AG09309 (cell line): Measurements from ENCODE around the gene EBPL.

Experiments used
- DNase-seq: peaks from one replicate; pipeline ENCODE4 v3.0.0-alpha.2; 2010; ENCODE audit warnings: low read depth
- H3K4me3 ChIP-seq: 2 replicates; pipeline ENCODE4 v1.5.1; 2011; ENCODE audit warnings: mild to moderate bottlenecking, low read depth, low read length, moderate library complexity; ENCODE audit not compliant: control insufficient read depth
- TF ChIP-seq, protein P1 (sequence below): IDR thresholded peaks from 2 replicates; pipeline ENCODE4 v1.5.1; 2011; ENCODE audit warnings: mild to moderate bottlenecking, low read depth, low read length, inconsistent platforms; ENCODE audit not compliant: insufficient read depth, control insufficient read depth; ENCODE audit errors: missing control alignments

Gene EBPL

DNA sequence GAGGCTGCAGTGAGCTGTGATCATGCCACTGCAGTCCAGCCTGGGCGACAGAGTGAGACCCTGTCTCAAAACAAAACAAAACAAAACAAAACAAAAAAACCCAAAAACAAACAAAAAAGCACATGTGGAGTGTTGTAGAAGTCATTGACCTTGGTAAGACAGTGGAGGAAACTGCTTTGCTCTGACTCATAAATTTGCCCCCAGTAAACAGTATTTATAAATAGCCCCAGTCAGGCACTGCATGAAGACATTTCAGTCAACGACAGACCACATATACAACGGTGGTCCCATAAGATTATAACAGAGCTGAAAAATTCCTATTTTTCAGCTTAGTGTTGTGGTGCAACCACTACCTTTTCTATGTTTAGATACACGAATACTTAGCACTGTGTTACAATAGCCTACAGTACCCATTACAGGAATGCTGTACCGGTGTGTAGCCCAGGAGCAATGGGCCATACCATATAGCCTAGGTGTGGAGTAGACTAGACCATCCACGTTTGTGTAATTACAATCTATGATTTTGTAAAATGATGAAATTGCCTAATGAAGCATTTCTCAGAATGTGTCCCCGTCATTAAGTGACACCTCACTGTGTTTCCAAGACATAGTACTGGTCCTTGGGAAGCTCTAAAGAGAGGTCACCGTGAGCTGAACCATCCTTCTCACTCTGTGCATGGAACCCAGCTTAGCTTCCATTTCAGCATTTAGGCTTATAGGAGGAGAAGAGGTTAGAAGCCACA is 61.9 kb downstream of the EBPL start:
- no peak for DNase-seq
- H3K4me3 ChIP-seq, result no peak overlapping the region
- TF ChIP-seq, protein P1, sequence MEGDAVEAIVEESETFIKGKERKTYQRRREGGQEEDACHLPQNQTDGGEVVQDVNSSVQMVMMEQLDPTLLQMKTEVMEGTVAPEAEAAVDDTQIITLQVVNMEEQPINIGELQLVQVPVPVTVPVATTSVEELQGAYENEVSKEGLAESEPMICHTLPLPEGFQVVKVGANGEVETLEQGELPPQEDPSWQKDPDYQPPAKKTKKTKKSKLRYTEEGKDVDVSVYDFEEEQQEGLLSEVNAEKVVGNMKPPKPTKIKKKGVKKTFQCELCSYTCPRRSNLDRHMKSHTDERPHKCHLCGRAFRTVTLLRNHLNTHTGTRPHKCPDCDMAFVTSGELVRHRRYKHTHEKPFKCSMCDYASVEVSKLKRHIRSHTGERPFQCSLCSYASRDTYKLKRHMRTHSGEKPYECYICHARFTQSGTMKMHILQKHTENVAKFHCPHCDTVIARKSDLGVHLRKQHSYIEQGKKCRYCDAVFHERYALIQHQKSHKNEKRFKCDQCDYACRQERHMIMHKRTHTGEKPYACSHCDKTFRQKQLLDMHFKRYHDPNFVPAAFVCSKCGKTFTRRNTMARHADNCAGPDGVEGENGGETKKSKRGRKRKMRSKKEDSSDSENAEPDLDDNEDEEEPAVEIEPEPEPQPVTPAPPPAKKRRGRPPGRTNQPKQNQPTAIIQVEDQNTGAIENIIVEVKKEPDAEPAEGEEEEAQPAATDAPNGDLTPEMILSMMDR, result no peak

DNA sequence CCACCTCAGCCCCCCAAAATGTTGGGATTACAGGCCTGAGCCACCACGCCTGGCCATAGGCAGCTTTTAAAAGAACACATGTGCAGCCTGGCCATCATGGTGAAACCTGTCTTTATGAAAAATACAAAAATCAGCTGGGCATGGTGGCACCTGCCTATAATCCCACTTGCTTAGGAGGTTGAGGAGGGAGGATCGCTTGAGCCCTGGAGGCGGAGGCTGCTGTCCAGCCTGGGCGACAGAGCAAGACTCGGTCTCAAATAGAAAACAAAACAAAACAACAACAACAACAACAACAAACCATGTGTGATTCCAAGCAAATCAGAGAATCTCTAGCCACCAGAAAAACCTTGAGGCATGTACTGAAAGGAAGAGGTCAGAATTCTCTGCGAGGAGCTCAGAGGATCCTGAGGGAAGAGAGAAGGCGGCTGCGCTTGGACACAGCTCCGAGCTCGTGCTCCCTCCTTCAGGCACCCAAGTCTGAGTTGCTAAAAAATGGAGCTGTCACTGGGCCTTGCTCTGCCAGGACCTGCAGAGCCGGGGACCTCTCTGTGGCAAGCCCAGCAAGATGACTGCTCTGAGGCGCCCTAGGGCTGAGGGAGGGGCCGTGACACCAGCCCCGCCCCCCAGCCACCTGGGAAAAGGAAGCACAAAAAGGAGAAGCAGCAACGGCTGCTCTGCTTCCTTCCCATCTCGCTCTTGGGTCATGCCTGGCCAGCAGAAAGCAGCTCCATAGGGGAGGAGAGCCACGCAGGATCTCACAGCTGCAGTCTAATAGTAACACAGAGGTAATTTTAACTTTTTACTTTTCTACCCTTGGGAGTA is 63.2 kb downstream of the EBPL start, which contains the start of gene ARL11:
Gene ARL11, plus strand, starts transcription at position 677 of the 822 bp plus-strand sequence. CDS start 1,941 bp downstream, outside the sequence.
- no peak within 1 kb of the TSS for H3K4me3 ChIP-seq
- DNase-seq, result no peak
- TF ChIP-seq, protein P1, result no peak

DNA sequence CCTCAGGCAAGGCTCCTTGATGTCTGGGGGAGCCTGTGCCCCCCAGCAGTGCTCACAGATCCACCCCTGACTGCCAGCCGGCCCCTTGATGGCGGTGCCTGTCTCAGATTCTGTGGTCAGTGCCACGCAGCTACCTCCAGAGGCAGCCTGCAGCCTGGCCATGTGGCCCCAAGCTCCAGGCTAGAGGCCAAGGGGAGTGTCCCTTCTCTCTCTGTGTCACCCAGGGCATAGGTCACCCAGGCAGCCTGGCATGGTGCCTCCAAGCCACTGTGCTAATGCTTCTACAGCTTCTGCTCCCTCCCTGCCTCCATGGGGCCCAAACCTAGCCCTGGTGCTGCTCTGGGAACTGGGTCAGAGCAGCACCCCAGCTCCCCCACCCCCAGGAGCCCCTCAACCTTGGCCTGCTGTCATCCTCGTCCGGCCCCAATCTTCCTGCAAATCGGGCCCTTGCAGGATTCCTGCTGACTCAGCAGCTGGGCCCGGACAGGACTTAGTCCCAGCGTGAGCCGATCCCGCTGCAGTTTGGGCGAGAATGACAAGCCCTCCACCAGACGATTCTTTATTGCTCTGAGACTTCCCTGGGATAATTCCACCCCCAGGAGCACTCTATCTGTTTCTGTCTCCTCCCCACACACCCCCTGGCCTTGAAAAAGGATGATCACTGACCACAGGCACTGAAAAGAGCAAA is 65.8 kb downstream of the EBPL start:
- no peak for DNase-seq
- TF ChIP-seq, protein P1, result no peak
- no peak overlapping the region for H3K4me3 ChIP-seq

DNA sequence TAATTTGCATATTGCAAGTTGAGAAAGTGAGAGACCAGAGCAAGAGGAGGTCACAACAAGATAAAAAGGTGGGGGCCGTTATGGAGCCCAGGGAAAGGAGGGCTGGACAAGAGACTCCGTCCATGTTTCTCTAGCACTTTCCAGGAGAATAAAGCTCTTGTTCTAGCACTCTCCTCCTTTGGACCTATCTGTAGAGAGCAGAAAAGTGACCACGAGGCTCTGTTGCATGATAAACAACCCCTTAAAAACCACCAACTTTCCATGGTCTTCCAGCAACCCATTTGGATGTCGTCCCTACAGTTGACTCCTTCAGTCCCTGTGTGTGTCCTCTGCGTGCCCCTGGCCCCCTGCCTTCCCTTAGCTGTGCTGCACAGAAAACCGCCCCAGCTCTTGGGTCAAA is 67.1 kb downstream of the EBPL start:
- TF ChIP-seq, protein P1, result no peak
- H3K4me3 ChIP-seq, result no peak overlapping the region
- DNase-seq, result no peak

DNA sequence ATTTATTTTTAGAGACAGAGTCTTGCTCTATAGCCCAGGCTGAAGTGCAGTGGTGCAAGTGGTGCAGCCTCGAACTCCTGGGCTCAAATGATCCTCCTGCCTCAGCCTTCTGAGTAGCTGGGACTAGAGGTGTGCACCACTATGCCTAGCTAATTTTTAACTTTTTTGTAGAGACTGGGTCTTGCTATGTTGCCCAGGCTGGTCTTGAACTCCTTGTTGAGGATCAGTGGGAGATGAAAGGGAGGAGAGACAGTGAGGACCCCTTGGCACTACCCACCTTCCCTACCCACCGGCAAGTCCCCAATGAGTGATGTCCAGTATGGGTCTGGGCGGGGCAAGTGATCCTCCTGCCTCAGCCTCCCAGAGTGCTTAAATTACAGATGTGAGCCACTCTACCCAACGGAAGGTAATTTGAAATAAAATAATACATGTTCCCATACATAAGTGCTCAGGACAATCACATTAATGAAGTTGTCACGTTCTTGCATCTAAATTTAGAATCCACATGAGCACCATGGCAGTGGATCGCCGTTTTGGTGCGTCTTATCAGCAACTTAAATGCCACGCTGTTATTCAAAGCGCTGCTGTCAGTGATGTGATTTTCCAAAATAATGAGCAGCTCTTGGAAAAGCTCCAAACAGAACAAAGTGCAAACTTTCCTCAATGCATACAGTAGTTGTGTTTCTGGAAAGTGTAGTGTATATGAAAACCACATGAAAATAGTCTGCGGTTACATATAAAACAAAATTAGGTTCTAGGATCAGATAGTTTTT is 68.9 kb downstream of the EBPL start:
- TF ChIP-seq, protein P1, result no peak
- no peak overlapping the region for H3K4me3 ChIP-seq
- DNase-seq, result no peak

DNA sequence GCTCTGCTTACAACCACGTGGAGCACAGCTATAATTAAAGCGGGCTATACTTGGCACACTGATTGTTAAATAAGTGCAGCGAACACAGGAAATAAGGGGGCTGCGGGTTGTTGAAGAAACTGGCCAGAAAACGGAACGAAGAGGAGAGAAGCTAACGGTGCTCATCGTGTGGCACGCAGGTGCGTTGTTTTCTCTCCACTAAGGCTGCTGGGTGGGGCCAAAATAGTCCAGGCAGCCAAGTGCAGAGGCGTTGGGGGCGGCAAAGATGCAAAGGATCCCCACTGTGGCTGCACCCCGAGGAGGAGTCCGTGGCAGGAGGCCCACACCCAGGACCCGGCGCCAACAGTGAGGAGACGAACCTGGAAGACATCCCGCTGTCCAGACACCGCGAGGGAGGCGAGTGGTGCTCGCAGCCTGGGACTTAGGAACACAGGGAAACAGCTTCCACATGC is 71.1 kb downstream of the EBPL start:
- TF ChIP-seq, protein P1, result no peak
- H3K4me3 ChIP-seq, result no peak overlapping the region
- DNase-seq, result no peak
